Mesodermal cell (in vitro differentiated cells): ENCODE measurements around the gene OTUD4. TPM values are rescaled to one million over a fixed set of nuclear protein-coding genes. Genes with fewer than 3 reads are reported as not detected.
"Not testable (repeated sequence)": the region's sequence is repeated elsewhere in the genome, so short reads cannot be mapped to it uniquely, and the experiment has no call there.

Experiments used
- H3K27ac ChIP-seq: 2 replicates; pipeline ENCODE4 v1.7.0; 2013; ENCODE audit warnings: mild to moderate bottlenecking, low read depth, low read length, moderate library complexity; ENCODE audit not compliant: severe bottlenecking
- H3K36me3 ChIP-seq: 2 replicates; pipeline ENCODE4 v1.7.1; 2013; ENCODE audit warnings: mild to moderate bottlenecking, low read length, moderate library complexity; ENCODE audit not compliant: control insufficient read depth, insufficient read depth
- H3K4me1 ChIP-seq: one replicate; pipeline ENCODE4 v1.7.1; 2013; ENCODE audit warnings: mild to moderate bottlenecking, low read length; ENCODE audit not compliant: insufficient read depth, control insufficient read depth, poor library complexity, severe bottlenecking
- H3K4me3 ChIP-seq: 2 replicates; pipeline ENCODE4 v1.7.0; 2013; ENCODE audit warnings: low read length, control low read depth, mild to moderate bottlenecking; ENCODE audit not compliant: insufficient read depth, poor library complexity, severe bottlenecking; ENCODE audit errors: extremely low read depth
- H3K9me3 ChIP-seq: 2 replicates; pipeline ENCODE4 v1.7.1; 2013; ENCODE audit warnings: mild to moderate bottlenecking, low read length, moderate library complexity; ENCODE audit not compliant: control insufficient read depth
- WGBS, 2 experiments: methylation state at CpG; one replicate each; pipeline ENCODE4 v1.1.5; 2013; ENCODE audit warnings: missing lambda C conversion rate in 2 of 2; ENCODE audit not compliant: insufficient coverage in 2 of 2; 5-methylcytosine and 5-hydroxymethylcytosine counted together
- polyA plus RNA-seq, 2 experiments: library from polyadenylated mRNA; stranded (reverse); fragments of 50-300 nt; gene quantifications; one replicate each; pipeline ENCODE4 v1.2.3, GENCODE V29; 2013

The OTUD4 gene
- 25.3 TPM for polyA plus RNA-seq (2013, experiment 1 of 2)
- polyA plus RNA-seq (2013, experiment 2 of 2) = 23.3 TPM

DNA sequence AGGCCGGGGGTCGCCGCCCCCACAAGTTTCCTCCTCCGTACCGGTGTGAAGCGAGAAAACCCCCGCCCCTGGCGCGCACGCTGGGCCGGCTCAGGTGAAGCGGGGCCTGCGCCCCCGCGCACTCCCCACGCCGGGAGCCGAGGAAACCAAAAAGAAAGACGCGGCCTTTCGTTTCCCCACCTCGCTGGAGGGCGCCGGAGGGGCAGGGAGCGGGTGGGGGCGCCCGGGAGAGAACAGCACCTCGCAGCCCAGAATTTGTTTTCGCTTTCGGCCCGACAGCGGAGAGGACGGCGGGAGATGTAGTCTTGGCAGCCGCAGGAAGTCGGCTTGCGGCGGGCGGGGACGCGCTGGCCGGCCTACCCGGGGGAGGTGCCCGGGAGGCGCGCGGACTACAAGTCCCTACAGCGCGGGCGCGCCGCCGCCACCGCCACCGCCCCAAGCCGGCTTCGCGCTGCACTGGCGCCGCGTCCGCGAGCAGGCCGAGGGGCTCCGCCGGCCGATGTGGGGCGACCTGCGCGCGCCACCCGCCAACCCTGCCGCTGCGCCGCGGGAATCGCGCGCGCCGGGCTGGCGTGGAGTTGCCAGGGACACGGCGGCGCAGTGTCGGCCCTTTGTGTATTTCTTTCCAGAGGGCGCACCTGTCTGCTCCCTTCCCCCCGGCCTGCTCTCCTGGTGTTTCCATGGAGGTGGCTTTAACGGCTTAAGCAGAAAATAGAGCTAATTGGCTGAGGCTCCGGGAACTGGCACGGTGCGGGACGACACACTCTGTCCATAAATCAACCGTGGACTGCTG, at the start of gene OTUD4:
Gene OTUD4, minus strand, starts transcription at position 292 of the 793 bp plus-strand sequence. CDS start 616 bp downstream, outside the sequence.
- no peaks in the 10 kb centered on the region for H3K36me3 ChIP-seq
- H3K9me3 ChIP-seq = no peaks in the 10 kb centered on the region
- H3K4me3 ChIP-seq = peak within 1 kb of the TSS; percentile 70
- 0% methylated on average over 68 to 80 of the region's 94 CpGs for WGBS, 2 experiments
- peaks cover 9% of the 10 kb centered on the region for H3K4me1 ChIP-seq
- peak within 1 kb of the TSS; percentile 86 for H3K27ac ChIP-seq

- not testable (repeated sequence) for H3K9me3 ChIP-seq, H3K4me1 ChIP-seq, H3K36me3 ChIP-seq, H3K4me3 ChIP-seq, H3K27ac ChIP-seq
- 80% methylated on average over 1 of the region's 7 CpGs; no CpG with 5 or more reads in 1 of the 2 experiments for WGBS, 2 experiments
Measured at GRCh38 chr4:145223228-145223627, 42.8 kb upstream of the OTUD4 start.

GRCh38 chr4:145221529-145221928, 41.1 kb upstream of the OTUD4 start:
- H3K36me3 ChIP-seq, H3K27ac ChIP-seq: not testable (repeated sequence)
- 90 to 92% methylated on average over 5 of the region's 5 CpGs for WGBS, 2 experiments

DNA sequence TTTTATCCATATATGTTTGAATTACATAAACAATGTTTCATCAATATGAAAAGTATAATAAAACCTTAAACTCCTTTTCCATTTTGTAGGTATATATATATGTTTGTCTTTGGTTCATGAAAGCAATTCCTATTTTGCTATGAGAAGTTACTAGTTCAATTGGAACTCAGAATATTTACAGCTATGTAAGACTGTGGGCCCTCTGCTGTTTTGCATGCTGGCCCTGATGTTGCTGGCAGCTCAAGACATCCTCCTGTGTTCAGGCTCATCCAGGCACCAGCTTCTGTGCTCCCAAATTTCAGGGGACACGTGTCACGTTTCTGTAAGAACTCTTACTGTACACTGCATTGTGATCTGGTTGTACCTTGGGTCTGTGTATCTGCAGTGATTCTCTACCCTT, 38.7 kb upstream of the OTUD4 start:
- Histone ChIP-seq H3K36me3 (no peaks in the 10 kb centered on the region), H3K27ac (no peak overlapping the region), H3K4me3 (no peak overlapping the region), H3K4me1 (no peaks in the 10 kb centered on the region), H3K9me3 (no peaks in the 10 kb centered on the region)
- WGBS, 2 experiments = 93 to 94% methylated on average over 2 of the region's 2 CpGs

More at GRCh38 chr4:145221529-145221928, 41.1 kb upstream of the OTUD4 start:
- H3K4me3 ChIP-seq, H3K9me3 ChIP-seq, H3K4me1 ChIP-seq: not testable (repeated sequence)

- 70 to 85% methylated on average over 3 of the region's 3 CpGs for WGBS, 2 experiments
- no peaks in the 10 kb centered on the region for H3K9me3 ChIP-seq
- no peak overlapping the region for H3K4me3 ChIP-seq
Measured at GRCh38 chr4:145218251-145218650, 37.9 kb upstream of the OTUD4 start.

GRCh38 chr4:145217349-145217748, 37.0 kb upstream of the OTUD4 start:
- Histone ChIP-seq H3K9me3 (no peaks in the 10 kb centered on the region), H3K4me3 (no peak overlapping the region), H3K27ac (no peak overlapping the region), H3K4me1 (no peaks in the 10 kb centered on the region), H3K36me3 (no peaks in the 10 kb centered on the region)
- WGBS, 2 experiments = no CpG with 5 or more reads among the region's 1 CpG

More at GRCh38 chr4:145218251-145218650, 37.9 kb upstream of the OTUD4 start:
- Histone ChIP-seq H3K36me3 (no peaks in the 10 kb centered on the region), H3K27ac (no peak overlapping the region), H3K4me1 (no peaks in the 10 kb centered on the region)

- Histone ChIP-seq H3K4me1 (no peaks in the 10 kb centered on the region), H3K9me3 (no peaks in the 10 kb centered on the region), H3K27ac (no peak overlapping the region), H3K36me3 (no peaks in the 10 kb centered on the region), H3K4me3 (no peak overlapping the region)
Measured at GRCh38 chr4:145216535-145216934, 36.1 kb upstream of the OTUD4 start.

DNA sequence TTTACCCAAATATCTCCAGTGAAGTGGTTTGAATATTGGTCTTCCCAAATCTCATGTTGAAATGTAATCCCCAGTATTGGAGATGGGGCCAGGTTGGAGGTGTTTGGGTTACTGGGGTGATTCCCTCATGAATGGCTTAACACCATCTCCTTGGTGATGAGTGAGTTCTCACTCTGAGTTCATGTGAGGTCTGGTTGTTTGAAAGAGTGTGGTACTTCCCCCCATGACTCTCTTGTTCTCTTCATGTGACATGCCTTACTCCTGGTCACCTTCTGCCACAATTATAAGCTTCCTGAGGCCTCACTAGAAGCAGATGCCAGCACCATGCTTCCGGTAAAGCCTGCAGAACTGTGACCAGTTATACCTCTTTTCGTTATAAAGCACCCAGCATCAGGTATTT, 32.9 kb upstream of the OTUD4 start:
- H3K36me3 ChIP-seq = no peaks in the 10 kb centered on the region
- H3K4me3 ChIP-seq = no peak overlapping the region
- 90% methylated on average over 2 of the region's 2 CpGs for WGBS, 2 experiments
- H3K27ac ChIP-seq = no peak overlapping the region
- no peaks in the 10 kb centered on the region for H3K4me1 ChIP-seq
- H3K9me3 ChIP-seq = no peaks in the 10 kb centered on the region

DNA sequence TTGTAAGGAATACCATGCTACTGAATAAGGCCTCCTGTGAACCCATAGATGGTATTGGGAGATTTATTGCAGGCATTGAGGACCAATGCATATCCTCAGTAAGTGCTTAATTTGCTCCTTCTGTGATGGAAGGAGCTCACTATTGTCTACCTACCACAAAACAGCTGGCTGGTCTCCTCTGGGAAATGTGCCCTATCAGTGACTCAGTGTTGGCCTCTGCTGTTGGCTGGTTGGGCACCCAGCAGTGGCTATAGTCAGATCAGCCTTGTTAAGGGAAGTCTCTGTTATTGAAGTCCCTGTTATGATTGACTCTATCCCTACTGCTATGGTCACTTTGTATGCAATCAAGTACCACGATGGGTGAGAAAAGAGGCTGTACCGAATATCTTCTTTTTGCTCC, 27.5 kb upstream of the OTUD4 start:
- no peak overlapping the region for H3K27ac ChIP-seq
- no peaks in the 10 kb centered on the region for H3K36me3 ChIP-seq
- no peak overlapping the region for H3K4me3 ChIP-seq
- no CpG with 5 or more reads among the region's 2 CpGs for WGBS, 2 experiments
- no peaks in the 10 kb centered on the region for H3K4me1 ChIP-seq
- H3K9me3 ChIP-seq = no peaks in the 10 kb centered on the region

- 94% methylated on average over 8 to 9 of the region's 9 CpGs for WGBS, 2 experiments
- H3K27ac ChIP-seq = no peak overlapping the region
- H3K36me3 ChIP-seq = no peaks in the 10 kb centered on the region
- H3K4me1 ChIP-seq = no peaks in the 10 kb centered on the region
- no peak overlapping the region for H3K4me3 ChIP-seq
- H3K9me3 ChIP-seq = no peaks in the 10 kb centered on the region
Measured at GRCh38 chr4:145203410-145203809, 23.0 kb upstream of the OTUD4 start.

DNA sequence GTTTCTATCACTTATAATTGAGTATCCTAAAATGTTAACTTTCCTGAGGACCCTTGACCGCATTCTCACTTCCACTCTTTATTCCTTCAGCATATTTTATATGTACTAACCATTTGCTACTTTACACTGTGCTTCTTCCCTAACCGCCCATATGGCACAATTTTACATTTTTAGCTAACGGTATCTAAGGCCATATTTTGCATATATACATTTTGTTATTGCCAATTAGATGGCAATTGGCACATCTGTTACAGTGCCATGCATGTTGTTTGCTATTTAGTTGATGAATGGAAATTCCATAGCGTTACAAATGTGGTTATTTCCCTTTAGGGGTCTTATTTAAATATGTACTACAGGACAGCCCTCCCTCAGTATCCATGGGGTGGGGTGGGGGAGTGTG, 20.0 kb upstream of the OTUD4 start:
- H3K4me1 ChIP-seq = no peaks in the 10 kb centered on the region
- no peaks in the 10 kb centered on the region for H3K36me3 ChIP-seq
- WGBS, 2 experiments = 70 to 100% methylated on average over 1 to 2 of the region's 4 CpGs
- no peaks in the 10 kb centered on the region for H3K9me3 ChIP-seq
- H3K27ac ChIP-seq = no peak overlapping the region
- no peak overlapping the region for H3K4me3 ChIP-seq
